ENCODE results near the gene CCDC102B.
"Not testable (repeated sequence)": the region's sequence is repeated elsewhere in the genome, so short reads cannot be mapped to it uniquely, and the experiment has no call there.

Gene CCDC102B

DNA sequence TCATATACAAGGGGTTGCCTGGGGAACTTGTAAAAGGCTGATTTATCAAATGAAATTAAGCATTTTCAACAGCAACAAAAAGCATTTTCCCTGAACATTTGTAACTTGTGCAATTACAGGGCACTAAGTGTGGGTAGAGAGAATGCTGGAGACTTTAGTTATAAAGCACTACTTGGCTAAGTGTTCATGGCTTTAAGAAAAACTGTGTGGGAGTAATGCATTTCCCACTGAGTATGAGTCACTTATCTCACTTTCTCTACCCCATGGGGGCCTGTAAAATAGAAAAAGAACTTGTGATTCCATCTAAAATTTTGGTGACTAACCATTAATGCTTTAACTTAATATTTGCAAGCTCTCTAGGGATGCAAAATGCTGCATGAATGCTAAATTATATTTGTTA, 193.4 kb downstream of the CCDC102B start:
- Histone ChIP-seq H3K27ac (ENCODE audit: low read length) (no peak overlapping the region), H3K4me3 (ENCODE audit: low read length) (no peak overlapping the region), H3K36me3 (ENCODE audit: insufficient read depth, low read depth, low read length) (no peaks in the 10 kb centered on the region), H3K4me1 (ENCODE audit: insufficient read depth, low read length) (no peaks in the 10 kb centered on the region), H3K9me3 (ENCODE audit: insufficient read depth, low read depth, low read length) (no peaks in the 10 kb centered on the region), H3K9ac (ENCODE audit: low read depth, low read length) (no peak overlapping the region), H3K27me3 (ENCODE audit: insufficient read depth, low read length) (no peaks in the 10 kb centered on the region)

DNA sequence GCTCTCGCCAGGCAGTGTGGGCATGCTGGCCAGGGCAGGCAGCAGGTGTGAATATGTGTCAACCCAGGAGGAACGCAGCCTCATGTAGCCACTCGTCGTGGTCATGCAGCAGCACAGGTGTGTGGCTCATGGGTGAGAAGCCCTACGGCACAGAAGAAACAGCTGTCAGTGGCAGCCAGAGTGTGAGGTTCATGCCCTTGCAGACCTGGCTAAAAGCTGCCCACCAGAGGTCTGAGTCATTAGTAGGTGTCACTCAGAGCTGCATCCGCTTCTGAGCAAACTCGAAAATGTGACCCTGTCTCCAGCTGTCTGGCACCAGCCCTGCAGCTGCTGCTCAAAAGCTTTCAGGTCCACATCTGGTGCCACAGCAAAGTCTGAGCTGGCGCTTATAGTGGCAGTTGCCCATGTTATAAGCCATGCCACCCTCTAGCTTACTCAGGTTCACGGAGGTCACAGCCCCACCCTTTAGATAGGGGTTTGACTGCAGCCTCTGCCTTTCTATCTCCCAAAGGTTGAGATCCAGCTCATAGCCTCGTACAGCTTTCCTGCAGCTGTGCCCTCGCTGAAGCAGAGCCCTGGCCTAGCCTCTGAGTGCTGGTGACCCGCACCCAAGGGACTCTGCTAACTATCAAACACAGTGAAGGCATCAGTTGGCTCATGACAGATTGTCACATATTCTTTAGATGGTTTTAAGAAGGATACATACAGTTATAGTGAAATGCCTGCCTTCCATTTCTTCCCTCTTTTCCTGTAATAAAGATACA, 195.0 kb downstream of the CCDC102B start:
- H3K27me3 ChIP-seq (ENCODE audit: insufficient read depth, low read length) = no peaks in the 10 kb centered on the region
- H3K27ac ChIP-seq (ENCODE audit: low read length) = no peak overlapping the region
- H3K4me3 ChIP-seq (ENCODE audit: low read length) = no peak overlapping the region
- H3K4me1 ChIP-seq (ENCODE audit: insufficient read depth, low read length) = no peaks in the 10 kb centered on the region
- H3K9me3 ChIP-seq (ENCODE audit: insufficient read depth, low read depth, low read length) = no peaks in the 10 kb centered on the region
- H3K36me3 ChIP-seq (ENCODE audit: insufficient read depth, low read depth, low read length) = no peaks in the 10 kb centered on the region
- no peak overlapping the region for H3K9ac ChIP-seq (ENCODE audit: low read depth, low read length)

DNA sequence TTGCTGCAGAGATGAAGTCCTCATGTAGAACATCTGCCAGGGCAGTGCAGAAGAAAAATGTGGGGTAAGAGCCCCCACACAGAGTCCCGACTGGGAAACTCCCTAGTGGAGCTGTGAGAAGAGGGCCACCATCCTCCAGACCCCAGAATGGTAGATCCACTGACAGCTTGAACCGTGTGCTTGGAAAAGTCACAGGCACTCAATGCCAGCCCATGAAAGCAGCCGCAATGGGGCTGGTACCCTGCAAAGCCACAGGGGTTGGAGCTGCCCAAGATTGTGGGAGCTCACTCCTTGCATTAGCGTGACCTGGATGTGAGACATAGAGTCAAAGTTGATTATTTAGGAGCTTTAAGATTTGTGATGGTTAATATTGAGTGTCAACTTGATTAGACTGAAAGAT, 197.8 kb downstream of the CCDC102B start:
- H3K4me3 ChIP-seq (ENCODE audit: low read length) = no peak overlapping the region
- H3K9ac ChIP-seq (ENCODE audit: low read depth, low read length) = no peak overlapping the region
- H3K27me3 ChIP-seq (ENCODE audit: insufficient read depth, low read length) = no peaks in the 10 kb centered on the region
- H3K9me3 ChIP-seq (ENCODE audit: insufficient read depth, low read depth, low read length) = no peaks in the 10 kb centered on the region
- H3K4me1 ChIP-seq (ENCODE audit: insufficient read depth, low read length) = no peaks in the 10 kb centered on the region
- H3K36me3 ChIP-seq (ENCODE audit: insufficient read depth, low read depth, low read length) = no peaks in the 10 kb centered on the region
- H3K27ac ChIP-seq (ENCODE audit: low read length) = no peak overlapping the region

DNA sequence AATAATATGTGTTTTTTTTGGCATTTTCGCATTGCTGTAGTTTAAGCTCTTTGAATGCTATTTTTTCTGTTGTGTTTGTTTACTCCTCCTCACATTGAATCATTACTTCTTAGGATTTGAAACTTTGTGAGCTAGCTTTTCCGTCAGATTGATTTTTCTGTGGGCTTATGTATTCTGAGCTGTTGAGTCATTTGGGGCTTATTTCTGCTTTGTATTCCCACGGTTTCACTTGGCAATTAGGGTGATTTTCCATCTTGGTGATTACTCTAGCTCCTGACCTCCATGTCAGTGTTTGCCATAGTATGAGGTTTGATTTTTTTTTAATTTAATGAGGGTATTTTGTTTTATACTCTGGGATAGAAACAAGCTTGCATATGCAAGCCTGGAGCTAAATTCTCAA, 200.0 kb downstream of the CCDC102B start:
- Histone ChIP-seq H3K27me3 (ENCODE audit: insufficient read depth, low read length) (no peaks in the 10 kb centered on the region), H3K4me1 (ENCODE audit: insufficient read depth, low read length) (no peaks in the 10 kb centered on the region), H3K36me3 (ENCODE audit: insufficient read depth, low read depth, low read length) (no peaks in the 10 kb centered on the region), H3K9me3 (ENCODE audit: insufficient read depth, low read depth, low read length) (no peaks in the 10 kb centered on the region), H3K4me3 (ENCODE audit: low read length) (no peak overlapping the region), H3K27ac (ENCODE audit: low read length) (no peak overlapping the region), H3K9ac (ENCODE audit: low read depth, low read length) (no peak overlapping the region)

DNA sequence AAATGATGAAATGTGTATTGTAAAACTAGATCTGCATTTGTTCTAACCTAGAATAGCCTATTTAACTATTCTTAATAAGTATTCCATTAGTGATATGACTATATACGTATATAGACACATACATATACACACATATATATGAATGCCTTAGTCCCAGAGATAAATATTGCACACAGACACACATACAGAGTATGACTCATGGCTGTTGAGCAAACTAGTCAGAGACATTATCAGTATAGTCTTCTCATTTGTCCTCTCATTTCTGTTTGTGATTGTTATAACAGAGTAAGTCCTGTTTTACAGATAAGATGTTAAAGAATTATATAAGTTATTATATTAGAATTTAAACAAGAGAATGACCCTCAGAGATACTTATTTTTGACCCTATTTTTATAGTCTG, 202.5 kb downstream of the CCDC102B start:
- H3K9ac ChIP-seq (ENCODE audit: low read depth, low read length) = no peak overlapping the region
- H3K9me3 ChIP-seq (ENCODE audit: insufficient read depth, low read depth, low read length) = no peaks in the 10 kb centered on the region
- no peaks in the 10 kb centered on the region for H3K27me3 ChIP-seq (ENCODE audit: insufficient read depth, low read length)
- H3K36me3 ChIP-seq (ENCODE audit: insufficient read depth, low read depth, low read length) = no peaks in the 10 kb centered on the region
- no peaks in the 10 kb centered on the region for H3K4me1 ChIP-seq (ENCODE audit: insufficient read depth, low read length)
- H3K4me3 ChIP-seq (ENCODE audit: low read length) = no peak overlapping the region
- no peak overlapping the region for H3K27ac ChIP-seq (ENCODE audit: low read length)

DNA sequence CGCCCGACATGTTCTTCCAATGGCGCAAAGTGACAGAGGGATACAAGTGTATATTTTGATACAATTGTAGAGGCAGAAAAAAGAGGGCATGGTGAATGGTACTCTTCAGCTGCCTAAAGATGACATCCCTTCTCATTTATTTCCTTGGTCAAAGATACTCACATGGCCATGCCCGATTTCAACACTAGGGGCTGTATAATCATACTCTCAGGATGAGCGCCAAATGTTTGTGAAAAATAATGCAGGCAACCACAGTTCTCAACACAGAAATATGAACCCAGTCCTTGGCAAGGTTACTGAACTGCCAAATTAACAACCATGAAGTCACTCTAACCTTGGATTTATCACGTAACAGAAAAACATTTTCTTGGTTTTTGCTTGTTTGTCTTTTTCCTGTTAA, 204.4 kb downstream of the CCDC102B start:
- no peaks in the 10 kb centered on the region for H3K36me3 ChIP-seq (ENCODE audit: insufficient read depth, low read depth, low read length)
- H3K27ac ChIP-seq (ENCODE audit: low read length) = no peak overlapping the region
- H3K9me3 ChIP-seq (ENCODE audit: insufficient read depth, low read depth, low read length) = no peaks in the 10 kb centered on the region
- no peaks in the 10 kb centered on the region for H3K4me1 ChIP-seq (ENCODE audit: insufficient read depth, low read length)
- H3K4me3 ChIP-seq (ENCODE audit: low read length) = no peak overlapping the region
- no peak overlapping the region for H3K9ac ChIP-seq (ENCODE audit: low read depth, low read length)
- H3K27me3 ChIP-seq (ENCODE audit: insufficient read depth, low read length) = no peaks in the 10 kb centered on the region

DNA sequence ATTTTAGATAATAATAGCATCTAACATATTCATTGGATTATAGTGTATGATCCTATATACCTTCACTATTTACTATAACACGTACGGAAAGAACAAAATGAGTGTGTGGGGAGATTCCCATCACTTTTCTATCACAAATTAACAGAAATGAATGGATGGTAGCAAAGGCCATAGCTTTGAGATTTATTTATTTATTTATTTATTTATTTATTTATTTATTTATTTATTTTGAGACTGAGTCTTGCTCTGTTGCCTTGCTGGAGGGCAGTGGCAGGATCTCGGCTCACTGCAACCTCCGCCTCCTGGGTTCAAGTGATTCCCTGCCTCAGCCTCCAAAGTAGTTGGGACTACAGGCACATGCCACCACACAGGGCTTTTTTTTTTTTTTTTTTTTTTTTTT, 208.3 kb downstream of the CCDC102B start:
- H3K4me1 ChIP-seq (ENCODE audit: insufficient read depth, low read length); H3K27me3 ChIP-seq (ENCODE audit: insufficient read depth, low read length); H3K4me3 ChIP-seq (ENCODE audit: low read length); H3K36me3 ChIP-seq (ENCODE audit: insufficient read depth, low read depth, low read length); H3K9me3 ChIP-seq (ENCODE audit: insufficient read depth, low read depth, low read length); H3K9ac ChIP-seq (ENCODE audit: low read depth, low read length); H3K27ac ChIP-seq (ENCODE audit: low read length): not testable (repeated sequence)

DNA sequence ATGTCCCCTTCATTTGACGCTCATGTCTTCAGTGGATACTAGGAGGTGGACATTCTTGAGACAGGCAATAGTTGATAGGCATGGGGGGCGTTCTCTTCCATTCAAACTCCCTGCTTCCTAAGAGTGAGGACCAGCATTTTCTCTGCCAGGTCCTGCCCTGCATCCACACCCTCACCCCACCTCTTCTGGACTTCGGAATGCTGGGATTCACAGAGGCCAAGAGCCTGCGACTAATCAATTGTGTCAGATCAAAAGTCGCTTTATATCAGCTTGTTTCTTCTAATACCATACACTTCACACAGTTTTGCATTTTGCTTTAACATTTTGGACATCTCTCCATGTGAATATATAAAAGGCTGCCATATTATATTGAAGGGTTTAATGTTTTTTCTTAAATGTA, 210.7 kb downstream of the CCDC102B start:
- H3K9ac ChIP-seq (ENCODE audit: low read depth, low read length) = no peak overlapping the region
- H3K27me3 ChIP-seq (ENCODE audit: insufficient read depth, low read length) = no peaks in the 10 kb centered on the region
- no peak overlapping the region for H3K27ac ChIP-seq (ENCODE audit: low read length)
- no peaks in the 10 kb centered on the region for H3K36me3 ChIP-seq (ENCODE audit: insufficient read depth, low read depth, low read length)
- no peak overlapping the region for H3K4me3 ChIP-seq (ENCODE audit: low read length)
- H3K4me1 ChIP-seq (ENCODE audit: insufficient read depth, low read length) = no peaks in the 10 kb centered on the region
- no peaks in the 10 kb centered on the region for H3K9me3 ChIP-seq (ENCODE audit: insufficient read depth, low read depth, low read length)

DNA sequence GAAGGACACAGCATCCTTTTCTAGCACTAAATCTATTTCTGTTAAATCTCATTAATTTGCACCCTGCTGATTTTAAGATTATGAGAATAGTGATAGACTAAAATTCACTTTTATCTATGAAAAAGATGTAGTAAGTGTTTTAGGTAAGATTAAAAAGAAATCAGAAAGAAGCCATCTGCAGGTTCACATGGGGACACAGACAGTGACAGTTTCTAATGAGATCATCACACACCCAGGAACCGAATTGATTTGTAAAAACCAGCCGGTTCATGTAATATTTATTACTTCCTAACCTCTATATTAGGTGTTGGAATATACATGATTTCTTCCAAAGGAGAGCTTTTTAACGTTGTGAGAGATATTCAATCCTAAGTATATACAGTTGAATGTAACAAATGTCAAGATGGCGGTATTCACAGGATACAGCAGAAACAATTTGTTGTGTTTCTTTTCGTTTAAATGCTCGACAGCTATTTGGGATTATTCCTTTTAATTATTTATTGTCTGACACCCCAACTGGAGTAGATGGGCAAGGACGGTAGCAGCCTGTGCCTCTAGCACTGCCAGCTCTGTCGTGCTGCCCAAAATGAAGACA, 223.4 kb downstream of the CCDC102B start:
- no peak overlapping the region for H3K9ac ChIP-seq (ENCODE audit: low read depth, low read length)
- no peaks in the 10 kb centered on the region for H3K27me3 ChIP-seq (ENCODE audit: insufficient read depth, low read length)

DNA sequence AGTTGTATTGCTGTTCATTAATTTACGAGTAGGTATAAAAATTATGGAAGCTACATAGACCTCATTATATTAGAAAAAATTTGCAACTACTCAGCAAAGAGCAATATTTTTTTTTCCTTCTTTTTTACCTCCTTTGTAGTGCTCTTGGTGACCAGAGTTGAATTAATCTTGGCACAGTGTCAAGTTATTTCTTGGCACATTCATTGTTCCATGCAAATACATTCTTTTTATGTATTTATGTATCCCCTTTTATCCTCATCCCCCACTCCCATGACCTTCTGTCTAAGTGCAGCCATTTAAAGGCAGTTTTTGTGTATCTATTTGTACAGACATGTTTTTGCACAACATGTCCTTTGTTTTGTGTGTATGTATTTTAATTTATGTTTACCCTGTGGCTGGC, 224.5 kb downstream of the CCDC102B start:
- H3K36me3 ChIP-seq (ENCODE audit: insufficient read depth, low read depth, low read length) = no peaks in the 10 kb centered on the region
- H3K27me3 ChIP-seq (ENCODE audit: insufficient read depth, low read length) = no peaks in the 10 kb centered on the region
- H3K27ac ChIP-seq (ENCODE audit: low read length) = no peak overlapping the region
- no peak overlapping the region for H3K4me3 ChIP-seq (ENCODE audit: low read length)
- no peak overlapping the region for H3K9ac ChIP-seq (ENCODE audit: low read depth, low read length)
- H3K9me3 ChIP-seq (ENCODE audit: insufficient read depth, low read depth, low read length) = no peaks in the 10 kb centered on the region
- H3K4me1 ChIP-seq (ENCODE audit: insufficient read depth, low read length) = no peaks in the 10 kb centered on the region

More for the DNA sequence above, 223.4 kb downstream of the CCDC102B start:
- no peaks in the 10 kb centered on the region for H3K36me3 ChIP-seq (ENCODE audit: insufficient read depth, low read depth, low read length)
- no peaks in the 10 kb centered on the region for H3K4me1 ChIP-seq (ENCODE audit: insufficient read depth, low read length)
- H3K4me3 ChIP-seq (ENCODE audit: low read length) = no peak overlapping the region
- no peak overlapping the region for H3K27ac ChIP-seq (ENCODE audit: low read length)
- H3K9me3 ChIP-seq (ENCODE audit: insufficient read depth, low read depth, low read length) = no peaks in the 10 kb centered on the region

DNA sequence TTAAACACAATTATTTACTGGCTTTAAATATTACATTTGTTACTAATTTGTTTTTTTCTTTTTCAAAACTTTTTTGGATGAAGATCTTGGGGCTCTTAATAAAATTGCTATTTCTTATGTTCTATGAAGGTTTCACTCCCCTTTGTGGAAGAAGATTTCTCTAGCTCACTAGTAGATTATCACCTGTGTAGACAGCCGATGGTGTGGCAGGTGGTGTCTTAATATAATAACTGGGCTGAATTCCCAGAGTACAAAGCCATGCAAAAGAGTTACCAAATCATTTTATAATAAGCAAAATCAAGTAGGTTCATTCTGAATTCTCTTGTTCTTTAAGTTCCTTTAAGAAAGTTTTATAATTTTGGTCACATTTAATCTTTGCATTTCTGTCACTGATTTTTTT, 233.7 kb downstream of the CCDC102B start:
- Histone ChIP-seq H3K27me3 (ENCODE audit: insufficient read depth, low read length) (no peaks in the 10 kb centered on the region), H3K4me1 (ENCODE audit: insufficient read depth, low read length) (no peaks in the 10 kb centered on the region), H3K9ac (ENCODE audit: low read depth, low read length) (no peak overlapping the region), H3K4me3 (ENCODE audit: low read length) (no peak overlapping the region), H3K36me3 (ENCODE audit: insufficient read depth, low read depth, low read length) (no peaks in the 10 kb centered on the region), H3K9me3 (ENCODE audit: insufficient read depth, low read depth, low read length) (no peaks in the 10 kb centered on the region), H3K27ac (ENCODE audit: low read length) (no peak overlapping the region)

DNA sequence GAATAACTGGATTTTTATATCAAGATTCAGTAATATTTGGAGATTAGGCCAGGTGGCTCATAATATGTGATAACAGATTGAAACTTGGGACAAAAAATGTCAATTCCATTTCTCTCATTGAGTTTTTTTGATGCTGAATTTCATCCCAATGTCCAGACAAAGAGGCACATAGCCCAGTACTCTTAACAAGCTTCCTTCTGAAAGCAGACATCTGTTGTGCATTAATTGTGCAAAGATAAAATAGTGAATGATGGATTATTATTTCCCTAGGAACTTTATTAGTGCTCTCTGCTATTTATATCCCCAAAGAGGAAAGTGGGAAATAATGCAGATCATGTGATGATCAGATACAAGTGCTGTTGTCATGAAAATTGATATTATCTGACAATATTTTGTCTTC, 234.1 kb downstream of the CCDC102B start:
- Histone ChIP-seq H3K4me3 (ENCODE audit: low read length) (no peak overlapping the region), H3K9me3 (ENCODE audit: insufficient read depth, low read depth, low read length) (no peaks in the 10 kb centered on the region), H3K36me3 (ENCODE audit: insufficient read depth, low read depth, low read length) (no peaks in the 10 kb centered on the region), H3K27me3 (ENCODE audit: insufficient read depth, low read length) (no peaks in the 10 kb centered on the region), H3K27ac (ENCODE audit: low read length) (no peak overlapping the region), H3K9ac (ENCODE audit: low read depth, low read length) (no peak overlapping the region), H3K4me1 (ENCODE audit: insufficient read depth, low read length) (no peaks in the 10 kb centered on the region)

Data from iPS-20b (cell line).